Activated CD8-positive, alpha-beta memory T cell treated with anti-CD3 and anti-CD28 coated beads for 36 hours (primary cell): ENCODE data around the gene MEOX2. TPM values are rescaled to one million over a fixed set of nuclear protein-coding genes. Genes with fewer than 3 reads are reported as not detected.

Experiments
- CTCF ChIA-PET: fragments of 350-600 bp; sonication (Branson Sonifier 250); formaldehyde crosslinking; loops from one replicate; lab custom pipeline; 2021; ENCODE audit warnings: antibody characterized with exemption; lab: Charles Lee
- POLR2A ChIA-PET: fragments of 350-600 bp; sonication (Branson Sonifier 250); formaldehyde crosslinking; loops from one replicate; lab custom pipeline; 2021; ENCODE audit warnings: antibody characterized with exemption; lab: Charles Lee
- total RNA-seq, 2 experiments: library from RNA; stranded (reverse); gene quantifications; one replicate each; pipeline ENCODE4 v1.2.3, GENCODE V29; 2021

Gene MEOX2
- total RNA-seq, 2 experiments from 2014 or later = not detected

- POLR2A ChIA-PET = no interaction called here
Measured at GRCh38 chr7:15621468-15621867, 65.0 kb downstream of the MEOX2 start.

GRCh38 chr7:15620491-15621185 is 65.8 kb downstream of the MEOX2 start:
- ChIA-PET POLR2A (no interaction called here), CTCF (no interaction called here)

More at GRCh38 chr7:15621468-15621867, 65.0 kb downstream of the MEOX2 start:
- CTCF ChIA-PET = no interaction called here

- POLR2A ChIA-PET = no interaction called here
- CTCF ChIA-PET = no interaction called here
Measured at GRCh38 chr7:15618275-15618674, 68.2 kb downstream of the MEOX2 start.

- POLR2A ChIA-PET = no interaction called here
- CTCF ChIA-PET = no interaction called here
Measured at GRCh38 chr7:15612205-15612604, 74.3 kb downstream of the MEOX2 start.

- POLR2A ChIA-PET = no interaction called here
- CTCF ChIA-PET = no interaction called here
Measured at GRCh38 chr7:15610503-15610902, 76.0 kb downstream of the MEOX2 start.

- ChIA-PET POLR2A (no interaction called here), CTCF (no interaction called here)
Measured at GRCh38 chr7:15609287-15609686, 77.2 kb downstream of the MEOX2 start.

- ChIA-PET POLR2A (no interaction called here), CTCF (no interaction called here)
Measured at GRCh38 chr7:15607529-15608210, 78.8 kb downstream of the MEOX2 start.

- ChIA-PET CTCF (no interaction called here), POLR2A (no interaction called here)
Measured at GRCh38 chr7:15606561-15606960, 79.9 kb downstream of the MEOX2 start.

GRCh38 chr7:15604166-15604565 is 82.3 kb downstream of the MEOX2 start:
- POLR2A ChIA-PET = no interaction called here
- CTCF ChIA-PET = no interaction called here

GRCh38 chr7:15603124-15603523 is 83.4 kb downstream of the MEOX2 start:
- ChIA-PET POLR2A (no interaction called here), CTCF (no interaction called here)

- POLR2A ChIA-PET = no interaction called here
- CTCF ChIA-PET = no interaction called here
Measured at GRCh38 chr7:15602236-15602635, 84.2 kb downstream of the MEOX2 start.

- CTCF ChIA-PET = no interaction called here
- POLR2A ChIA-PET = no interaction called here
Measured at GRCh38 chr7:15601175-15601574, 85.3 kb downstream of the MEOX2 start.

- ChIA-PET CTCF (no interaction called here), POLR2A (no interaction called here)
Measured at GRCh38 chr7:15600298-15600697, 86.2 kb downstream of the MEOX2 start.

GRCh38 chr7:15594461-15594860 is 92.0 kb downstream of the MEOX2 start:
- POLR2A ChIA-PET = no interaction called here
- CTCF ChIA-PET = no interaction called here

- CTCF ChIA-PET = no interaction called here
- POLR2A ChIA-PET = no interaction called here
Measured at GRCh38 chr7:15593382-15593781, 93.1 kb downstream of the MEOX2 start.

GRCh38 chr7:15586266-15586665 is 100.2 kb downstream of the MEOX2 start:
- ChIA-PET POLR2A (no interaction called here), CTCF (no interaction called here)

GRCh38 chr7:15584575-15584974 is 101.9 kb downstream of the MEOX2 start:
- CTCF ChIA-PET = no interaction called here
- POLR2A ChIA-PET = no interaction called here

- ChIA-PET CTCF (no interaction called here), POLR2A (no interaction called here)
Measured at GRCh38 chr7:15582773-15583172, 103.7 kb downstream of the MEOX2 start.

- POLR2A ChIA-PET = no interaction called here
Measured at GRCh38 chr7:15581352-15581951, 105.0 kb downstream of the MEOX2 start.

GRCh38 chr7:15580604-15581351 is 105.7 kb downstream of the MEOX2 start:
- ChIA-PET POLR2A (no interaction called here), CTCF (no interaction called here)

More at GRCh38 chr7:15581352-15581951, 105.0 kb downstream of the MEOX2 start:
- CTCF ChIA-PET = no interaction called here
